NCI-H1105 treated with DMSO at 0.1 percent for 48 hours (cell line): ENCODE measurements around the gene CSNK1D.
"Not testable (repeated sequence)": the region's sequence is repeated elsewhere in the genome, so short reads cannot be mapped to it uniquely, and the experiment has no call there.

ENCODE experiments used
- DNase-seq: peaks from one replicate; lab custom pipeline; 2025; lab: John Stamatoyannopoulos, UW

Gene CSNK1D

DNA sequence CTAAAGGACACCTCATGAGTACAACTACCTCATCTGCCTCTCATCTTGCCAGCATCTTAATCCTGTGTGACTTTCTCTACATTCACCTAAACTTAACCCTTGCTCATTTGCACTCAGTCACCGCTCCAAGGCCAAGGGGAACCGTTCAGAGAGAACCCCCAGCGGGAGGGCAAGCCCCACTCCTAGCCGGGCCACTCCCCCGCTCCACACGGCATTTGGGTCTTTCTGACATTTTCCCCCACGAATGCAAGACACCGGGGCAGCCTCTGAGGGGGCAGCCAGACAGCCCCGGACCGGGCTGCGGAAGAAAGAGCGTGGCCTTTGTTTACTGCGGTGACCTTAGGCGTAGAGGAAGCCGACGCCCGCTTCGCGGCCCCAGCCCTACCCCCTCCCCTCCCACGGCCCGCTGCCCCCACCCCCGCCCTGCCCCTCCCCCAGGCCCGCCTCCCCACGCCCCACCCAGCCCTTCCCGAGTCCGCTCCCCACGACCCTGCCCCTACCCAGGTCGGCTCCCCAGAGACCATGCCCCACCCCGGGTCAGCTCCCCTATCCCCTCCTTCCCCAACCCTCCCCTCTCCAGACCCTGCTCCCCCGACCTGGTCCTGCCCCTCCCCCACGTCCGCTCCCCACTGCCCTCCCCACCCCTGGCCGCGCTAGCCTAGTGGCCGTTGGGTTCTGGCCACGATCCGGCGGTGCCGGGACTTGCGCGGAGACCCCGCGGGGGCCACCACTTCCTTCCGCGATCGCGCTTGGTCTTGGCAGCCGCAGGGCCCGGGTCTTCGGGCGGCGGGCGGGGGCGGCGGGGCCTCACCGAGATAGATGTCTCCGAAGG lies 789 bp downstream of the CSNK1D start:
- no peak for DNase-seq

DNA sequence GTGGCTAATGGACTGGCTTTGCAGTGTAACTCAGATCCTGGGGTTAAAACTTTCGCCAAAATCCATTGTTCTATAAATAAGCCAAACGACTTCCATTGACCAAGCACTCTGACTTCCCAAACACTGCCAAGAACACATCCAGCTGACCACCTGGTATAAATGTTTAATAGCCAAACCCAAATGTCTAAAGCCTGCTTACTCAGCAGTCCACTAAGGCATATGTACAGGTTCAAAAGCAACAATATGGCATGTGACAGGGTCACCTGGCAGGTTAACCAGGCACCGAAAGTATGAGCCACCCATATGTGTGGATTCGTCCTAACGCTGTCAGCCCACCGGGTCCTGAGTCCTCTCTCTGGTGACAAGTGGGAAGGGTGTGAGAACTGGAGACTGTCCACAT lies 2.1 kb downstream of the CSNK1D start:
- no peak for DNase-seq

DNA sequence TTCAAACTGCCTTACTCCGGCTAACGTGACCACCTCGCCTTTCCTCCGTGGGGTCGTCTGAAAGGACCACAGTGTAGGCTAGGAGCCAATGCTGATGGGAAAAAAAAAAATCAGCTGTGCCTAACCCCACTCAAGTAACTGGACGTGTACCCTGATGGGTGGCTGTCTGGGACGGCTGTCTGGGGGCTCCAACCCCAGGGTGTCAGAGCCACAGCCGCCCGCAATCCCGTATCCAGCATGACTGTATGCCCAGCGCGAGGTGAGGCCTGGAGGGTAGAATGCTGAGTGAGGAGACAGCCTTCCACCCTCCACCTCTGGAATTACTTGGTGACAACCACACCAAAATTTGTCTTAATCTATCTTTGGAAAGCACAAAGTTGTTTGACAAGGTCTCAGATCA lies 2.8 kb downstream of the CSNK1D start:
- no peak for DNase-seq

DNA sequence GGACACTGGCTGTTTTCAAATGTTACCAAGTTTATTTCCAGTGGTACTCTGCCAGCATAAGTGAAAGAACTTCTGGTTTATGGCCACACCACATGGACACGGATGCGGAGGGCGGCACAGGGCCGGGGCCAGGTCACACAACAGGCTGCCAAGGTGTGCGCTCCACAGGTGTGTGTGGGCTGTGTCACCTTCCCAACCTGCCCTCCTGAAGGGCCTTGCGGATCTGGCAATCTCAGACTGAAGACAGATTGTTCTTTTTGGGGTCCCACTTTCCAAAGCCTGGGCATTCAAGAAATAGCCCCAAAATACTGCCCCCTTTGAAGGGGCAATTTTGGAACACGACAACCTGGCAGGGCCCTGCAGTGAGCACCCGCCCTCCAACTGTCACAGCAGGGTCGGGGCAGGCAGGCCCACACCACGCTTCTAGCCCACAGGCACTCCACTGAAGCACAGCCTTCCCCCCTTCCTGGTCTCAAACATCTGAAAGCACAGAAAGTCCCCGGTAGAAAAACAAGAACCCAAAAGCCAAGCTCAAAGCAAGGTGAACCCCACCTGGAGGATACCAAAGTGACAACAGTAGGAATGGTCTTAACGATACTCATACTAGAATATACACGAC lies 3.5 kb downstream of the CSNK1D start:
- no peak for DNase-seq

DNA sequence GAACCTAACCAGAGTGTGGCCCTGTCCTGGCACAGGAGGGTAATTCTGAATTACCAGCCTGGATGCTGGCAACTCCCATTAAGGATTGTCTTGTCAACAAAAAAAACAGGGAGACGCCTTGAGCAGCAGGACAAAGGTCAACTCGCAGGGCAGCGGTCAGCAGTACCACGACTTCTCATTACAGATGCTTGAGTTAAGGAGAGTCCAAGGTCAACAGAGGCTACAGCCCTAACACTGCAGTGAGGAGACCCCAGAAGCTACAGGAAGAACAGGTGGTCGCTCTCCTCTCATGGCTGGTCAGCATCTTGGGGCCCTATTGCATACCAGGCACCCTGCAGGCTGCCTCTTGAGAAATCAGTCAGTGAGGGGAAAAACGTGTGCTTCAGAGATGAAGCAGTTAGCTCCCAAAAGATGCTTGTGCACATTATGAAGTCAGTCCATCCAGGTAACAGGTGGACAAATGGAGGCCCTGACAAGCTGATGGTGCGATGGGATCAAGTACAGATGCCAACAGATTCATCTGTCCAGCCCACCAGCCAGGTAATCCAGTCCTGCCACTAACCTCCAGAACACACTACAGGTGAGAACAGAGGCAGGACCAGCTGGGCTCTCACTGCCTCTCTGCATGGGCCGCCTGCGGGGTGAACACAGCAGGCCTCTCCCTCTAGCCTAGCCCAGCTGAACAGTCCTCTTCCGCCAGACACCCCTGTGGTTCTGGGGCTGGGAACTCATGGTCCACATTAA lies 4.2 kb downstream of the CSNK1D start:
- DNase-seq = no peak

DNA sequence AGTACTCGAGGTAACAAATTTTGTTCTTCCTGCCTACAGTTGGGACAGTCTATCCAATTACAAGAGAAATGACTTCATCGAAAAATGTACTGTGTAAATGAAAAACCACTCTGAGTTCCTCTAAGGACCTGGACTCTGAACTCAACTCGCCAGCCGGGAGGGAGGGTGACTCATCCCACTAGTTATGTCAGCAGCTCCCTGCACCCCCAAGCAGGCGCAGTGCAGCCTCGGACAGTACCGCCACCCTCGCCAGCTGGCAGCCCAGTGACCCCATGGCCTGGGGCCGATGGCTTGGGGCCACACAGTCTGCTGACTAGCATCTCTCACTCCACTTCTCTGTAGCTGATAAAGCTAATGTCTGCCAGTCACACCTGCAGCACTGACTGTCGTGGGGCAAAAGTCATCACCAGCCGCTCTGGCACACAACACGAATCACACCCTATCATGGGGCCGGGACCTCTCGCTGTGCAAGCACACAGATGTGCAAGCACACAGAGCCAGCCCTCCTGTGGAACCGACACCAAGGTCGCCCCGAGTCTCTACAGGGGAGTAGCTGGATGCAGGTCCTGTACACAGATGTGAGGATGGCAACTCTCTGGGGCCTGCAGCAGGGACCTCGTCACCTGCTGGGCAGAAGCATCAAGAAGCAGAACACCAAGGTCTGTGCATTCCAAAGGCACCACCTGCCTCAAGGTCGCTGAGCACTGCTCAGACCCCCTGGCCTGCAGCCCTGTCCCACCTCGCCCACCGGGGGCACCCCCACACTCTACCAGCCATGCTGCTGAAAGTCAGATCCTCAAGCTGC lies 5.7 kb downstream of the CSNK1D start:
- no peak for DNase-seq

DNA sequence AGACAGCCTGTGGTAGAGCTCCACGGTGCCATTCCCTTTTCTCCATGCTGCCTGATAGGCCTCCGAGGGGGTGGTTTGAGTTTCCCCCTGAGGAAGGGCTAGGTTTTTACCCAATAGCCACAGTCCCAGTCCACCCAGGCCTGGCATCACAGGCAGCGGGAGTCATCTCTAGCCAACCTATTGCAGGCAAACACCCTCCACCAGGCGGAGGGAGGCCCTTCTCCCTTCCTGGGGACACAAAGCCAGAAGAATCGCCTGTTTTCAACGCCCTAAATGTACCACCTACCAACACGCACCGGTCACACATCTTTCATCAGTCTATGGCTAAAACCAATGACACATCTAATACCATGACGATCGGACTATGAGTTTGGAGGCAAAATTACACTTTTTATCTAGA lies 7.4 kb downstream of the CSNK1D start:
- no peak for DNase-seq

DNA sequence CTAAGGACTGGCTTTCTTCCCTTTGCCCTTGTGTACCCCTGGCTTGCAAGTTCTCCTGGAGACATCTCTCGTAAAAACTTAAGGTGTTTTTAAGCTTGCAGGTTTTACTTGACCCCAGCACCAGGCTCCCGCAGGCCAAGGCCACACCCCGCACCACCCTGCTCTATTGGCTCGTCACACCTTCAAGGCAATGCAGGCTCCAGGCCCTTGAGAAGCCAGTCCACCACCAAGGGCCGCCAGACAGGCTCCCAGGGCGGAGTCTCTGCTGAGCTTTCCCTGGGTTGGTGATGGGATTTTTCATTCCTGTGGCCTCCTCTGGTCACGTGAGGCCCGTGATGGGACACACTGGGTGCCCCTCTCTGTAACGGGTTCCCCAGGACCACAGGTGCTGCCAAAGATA lies 9.9 kb downstream of the CSNK1D start:
- DNase-seq = no peak

DNA sequence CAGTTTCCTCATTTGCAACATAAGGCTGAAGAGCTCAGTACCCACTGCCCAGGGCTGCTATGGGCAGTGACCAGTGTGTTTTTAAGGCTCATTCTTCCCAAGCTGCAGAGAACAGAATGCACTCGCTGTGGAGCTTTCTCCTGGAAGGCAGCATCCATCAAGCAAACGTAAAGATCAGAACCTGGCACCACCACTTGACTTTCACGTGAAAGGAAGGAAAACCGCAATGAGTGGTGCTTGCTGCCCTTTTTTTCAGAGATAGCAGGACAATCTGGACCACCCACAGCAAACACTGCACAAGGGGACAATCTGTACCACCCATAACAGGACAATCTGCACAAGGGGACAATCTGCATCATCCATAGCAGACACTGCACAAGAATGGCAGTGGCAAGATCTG lies 11.2 kb downstream of the CSNK1D start:
- no peak for DNase-seq

DNA sequence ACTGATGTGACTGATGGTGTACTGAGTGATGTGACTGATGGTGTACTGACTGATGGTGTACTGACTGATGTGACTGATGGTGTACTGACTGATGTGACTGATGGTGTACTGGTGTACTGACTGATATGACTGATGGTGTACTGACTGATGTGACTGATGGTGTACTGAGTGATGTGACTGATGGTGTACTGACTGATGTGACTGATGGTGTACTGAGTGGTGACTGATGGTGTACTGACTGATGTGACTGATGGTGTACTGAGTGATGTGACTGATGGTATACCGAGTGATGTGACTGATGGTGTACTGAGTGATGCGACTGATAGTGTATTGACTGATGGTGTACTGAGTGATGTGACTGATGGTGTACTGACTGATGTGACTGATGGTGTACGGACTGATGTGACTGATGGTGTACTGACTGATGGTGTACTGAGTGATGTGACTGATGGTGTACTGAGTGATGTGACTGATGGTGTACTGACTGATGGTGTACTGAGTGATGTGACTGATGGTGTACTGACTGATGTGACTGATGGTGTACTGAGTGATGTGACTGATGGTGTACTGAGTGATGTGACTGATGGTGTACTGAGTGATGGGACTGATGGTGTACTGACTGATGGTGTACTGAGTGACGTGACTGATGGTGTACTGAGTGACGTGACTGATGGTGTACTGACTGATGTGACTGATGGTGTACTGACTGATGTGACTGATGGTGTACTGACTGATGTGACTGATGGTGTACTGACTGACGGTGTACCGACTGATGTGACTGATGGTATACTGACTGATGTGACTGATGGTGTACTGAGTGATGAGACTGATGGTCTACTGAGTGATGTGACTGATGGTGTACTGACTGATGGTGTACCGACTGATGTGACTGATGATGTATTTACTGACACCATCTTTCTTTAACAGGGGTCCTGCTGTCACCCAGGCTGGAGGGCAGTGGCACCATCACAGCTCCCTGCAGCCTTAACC lies 13.2 kb downstream of the CSNK1D start:
- not testable (repeated sequence) for DNase-seq

DNA sequence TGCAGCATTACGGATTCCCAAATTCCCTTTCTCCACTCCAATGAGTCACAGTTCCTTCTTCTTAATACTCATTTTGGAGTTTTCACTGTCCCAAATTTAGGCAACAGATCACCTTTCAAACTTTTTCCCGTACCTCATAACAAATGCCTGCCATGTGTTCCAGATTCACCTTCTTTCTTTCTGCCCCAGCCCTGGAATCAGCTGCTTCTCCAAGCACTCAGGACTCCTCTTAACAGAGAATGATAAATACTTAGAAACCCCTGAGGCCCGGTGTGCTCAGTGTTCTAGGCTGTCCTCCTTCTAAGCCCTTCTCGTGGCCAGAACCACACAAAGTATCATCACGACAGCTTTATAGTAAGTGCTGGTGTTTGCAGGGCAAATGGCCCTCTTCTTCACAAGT lies 14.9 kb downstream of the CSNK1D start:
- DNase-seq = no peak

DNA sequence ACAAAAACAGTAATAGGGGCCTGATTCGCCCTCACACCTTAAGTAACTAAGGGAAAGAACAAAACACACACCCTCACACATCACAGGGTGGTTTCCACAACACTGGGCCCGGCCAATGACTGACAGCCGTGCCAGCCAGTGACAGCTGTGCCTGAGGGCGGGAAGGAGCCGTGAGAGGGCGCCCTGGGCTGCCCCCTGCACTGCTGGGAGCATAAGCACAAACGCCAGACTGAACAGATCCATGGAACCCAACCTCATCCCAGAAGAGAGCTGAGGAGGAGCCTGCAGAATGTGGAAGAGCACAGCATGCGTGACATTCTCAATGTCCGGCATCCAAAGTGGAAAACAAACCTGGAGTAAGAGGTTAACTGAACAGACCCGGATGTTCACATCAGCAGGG lies 16.0 kb downstream of the CSNK1D start:
- no peak for DNase-seq

DNA sequence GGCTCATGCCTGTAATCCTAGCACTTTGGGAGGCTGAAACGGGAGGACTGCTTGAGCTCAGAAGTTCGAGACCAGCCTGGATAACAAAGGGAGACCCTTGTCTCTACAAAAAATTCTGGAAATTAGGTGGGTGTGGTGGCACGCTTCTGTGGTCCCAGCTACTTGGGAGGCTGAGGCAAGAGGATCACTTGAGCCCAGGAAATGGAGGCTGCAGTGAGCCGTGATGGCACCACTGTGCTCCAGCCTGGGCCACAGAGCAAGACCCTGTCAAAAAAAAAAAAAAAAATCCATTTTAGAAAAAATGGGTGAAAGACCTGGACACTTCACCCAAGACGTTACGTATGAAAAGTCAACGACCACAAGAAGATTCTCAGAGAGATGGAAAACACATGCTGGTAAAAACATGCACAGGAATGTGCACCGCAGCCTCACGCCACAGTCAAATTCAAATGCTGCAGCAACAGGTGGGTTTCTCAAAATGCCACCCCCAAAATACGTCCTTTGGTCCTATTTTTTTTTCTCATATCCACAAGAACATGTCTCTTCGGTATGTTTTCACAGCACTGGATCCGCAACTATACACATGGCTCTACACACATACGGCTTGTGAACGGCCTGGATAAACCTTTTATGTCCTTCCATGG lies 17.1 kb downstream of the CSNK1D start:
- DNase-seq = no peak

DNA sequence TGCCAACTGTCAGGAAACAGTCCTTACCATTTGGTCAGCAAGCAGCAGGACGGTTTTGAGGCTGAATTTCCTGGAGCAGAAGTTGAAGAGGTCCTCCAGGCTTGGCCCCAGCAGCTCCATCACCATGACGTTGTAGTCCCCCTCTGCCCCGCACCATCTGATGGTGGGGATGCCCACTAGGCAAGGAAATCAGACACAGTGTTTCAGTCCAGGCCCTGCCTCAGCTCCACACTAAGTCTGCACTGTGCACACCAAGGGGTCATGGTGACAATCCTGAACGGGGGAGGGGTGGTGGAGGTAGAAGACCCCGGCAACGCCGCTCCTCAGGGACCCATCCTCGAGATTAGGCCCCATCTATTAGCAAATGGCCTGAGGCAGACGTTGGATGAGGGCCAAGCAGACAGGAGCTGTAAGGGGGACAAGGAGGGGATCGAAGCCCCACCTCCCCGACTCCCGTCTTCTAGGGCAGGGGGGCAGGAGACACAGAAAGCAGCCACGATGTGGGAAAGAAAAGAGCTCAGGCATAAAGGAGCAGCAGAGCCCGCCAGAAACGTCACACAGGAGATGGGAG lies 18.0 kb downstream of the CSNK1D start:
- no peak for DNase-seq

DNA sequence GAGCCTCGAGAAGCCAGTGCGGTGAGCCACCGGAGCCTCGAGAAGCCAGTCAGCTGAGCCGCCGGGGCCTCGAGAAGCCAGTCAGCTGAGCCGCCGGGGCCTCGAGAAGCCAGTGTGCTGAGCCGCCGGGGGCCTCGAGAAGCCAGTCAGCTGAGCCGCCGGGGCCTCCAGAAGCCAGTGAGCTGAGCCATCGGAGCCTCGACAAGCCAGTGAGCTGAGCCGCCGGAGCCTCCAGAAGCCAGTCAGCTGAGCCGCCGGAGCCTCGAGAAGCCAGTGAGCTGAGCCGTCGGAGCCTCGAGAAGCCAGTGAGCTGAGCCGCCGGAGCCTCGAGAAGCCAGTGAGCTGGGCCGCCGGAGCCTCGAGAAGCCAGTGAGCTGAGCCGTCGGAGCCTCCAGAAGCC lies 18.8 kb downstream of the CSNK1D start:
- DNase-seq = not testable (repeated sequence)

DNA sequence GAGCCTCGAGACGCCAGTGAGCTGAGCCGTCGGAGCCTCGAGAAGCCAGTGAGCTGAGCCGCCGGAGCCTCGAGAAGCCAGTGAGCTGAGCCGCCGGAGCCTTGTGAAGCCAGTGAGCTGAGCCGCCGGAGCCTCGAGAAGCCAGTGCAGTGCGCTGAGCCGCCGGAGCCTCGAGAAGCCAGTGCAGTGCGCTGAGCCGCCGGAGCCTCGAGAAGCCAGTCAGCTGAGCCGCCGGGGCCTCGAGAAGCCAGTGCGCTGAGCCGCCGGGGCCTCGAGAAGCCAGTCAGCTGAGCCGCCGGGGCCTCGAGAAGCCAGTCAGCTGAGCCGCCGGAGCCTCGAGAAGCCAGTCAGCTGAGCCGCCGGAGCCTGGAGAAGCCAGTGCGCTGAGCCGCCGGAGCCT lies 19.4 kb downstream of the CSNK1D start:
- DNase-seq = not testable (repeated sequence)

DNA sequence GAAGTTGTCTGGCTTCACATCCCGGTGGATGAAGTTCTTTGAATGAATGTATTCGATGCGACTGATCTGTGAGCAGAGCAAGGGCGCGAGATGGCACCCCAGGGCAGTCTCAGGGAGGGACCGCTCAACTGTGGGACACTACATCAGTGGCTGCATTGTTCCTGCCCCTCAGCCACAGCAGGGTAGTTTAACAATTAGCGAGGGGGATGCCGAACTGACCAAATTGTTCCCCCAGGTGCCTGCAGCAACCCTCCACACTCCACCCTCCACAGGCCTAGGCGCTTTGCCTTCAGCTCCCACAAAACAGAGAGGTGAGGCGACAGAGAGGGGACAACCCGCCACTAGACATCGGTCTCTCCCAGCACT lies 20.3 kb downstream of the CSNK1D start:
- no peak for DNase-seq

DNA sequence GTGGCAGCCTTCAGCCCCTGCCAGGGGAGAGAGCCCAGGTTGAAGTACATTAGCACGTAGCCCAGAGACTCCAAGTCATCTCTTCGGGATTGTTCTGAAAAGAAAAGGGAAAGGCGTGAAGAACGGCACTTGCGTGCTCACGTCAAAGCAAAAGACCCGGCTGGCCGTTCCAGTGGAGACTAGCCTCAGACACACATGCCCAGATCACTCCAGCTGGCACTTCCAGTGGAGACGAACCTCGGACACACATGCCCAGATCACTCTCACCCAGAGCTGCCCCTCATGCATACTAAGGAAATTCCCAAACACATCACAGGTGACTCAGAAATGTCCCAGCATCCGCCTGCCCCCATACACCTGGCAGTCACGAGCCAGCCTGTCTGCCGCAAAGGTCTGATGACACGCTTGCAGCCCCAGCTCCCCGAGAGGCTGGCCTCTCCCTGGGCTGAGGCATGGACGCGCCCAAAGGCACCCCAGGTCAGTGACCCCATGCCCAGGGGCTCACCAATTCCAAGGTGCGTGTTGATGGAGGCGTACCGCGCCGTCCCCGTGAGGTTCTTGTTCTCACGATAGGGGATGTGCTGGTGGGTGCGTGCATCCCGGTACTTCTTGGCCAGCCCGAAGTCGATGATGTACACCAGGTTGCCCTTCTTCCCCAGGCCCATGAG lies 20.9 kb downstream of the CSNK1D start:
- DNase-seq = no peak

DNA sequence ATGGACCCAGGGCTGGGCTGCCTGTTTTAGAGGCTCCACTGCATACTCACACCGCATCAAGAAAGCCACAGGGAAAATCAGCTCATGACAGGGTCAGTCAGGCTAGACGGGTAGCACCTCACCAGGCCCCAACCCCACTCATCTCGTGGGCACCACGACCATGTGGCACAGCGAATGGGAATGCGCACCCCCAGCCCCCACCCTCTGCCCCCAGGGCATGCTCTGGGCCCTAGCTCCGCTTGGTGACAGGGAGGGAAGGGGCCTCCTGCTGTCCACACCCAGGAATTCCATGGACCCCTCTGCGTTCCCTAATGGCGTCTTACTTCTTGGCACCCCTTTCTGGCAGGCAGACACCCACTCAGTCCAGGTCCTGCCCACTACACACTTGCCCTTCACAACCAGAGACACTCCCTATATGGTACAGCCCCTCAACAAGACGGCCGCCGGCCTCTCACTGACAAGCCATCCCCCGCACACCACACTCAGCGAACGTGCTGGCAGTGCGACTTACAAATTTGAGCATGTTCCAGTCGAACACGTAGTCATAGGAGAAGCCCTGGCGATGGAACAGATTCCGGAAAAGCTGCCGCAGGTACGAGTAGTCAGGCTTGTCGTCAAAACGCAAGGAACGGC lies 22.5 kb downstream of the CSNK1D start:
- no peak for DNase-seq
